GM19023 (cell line): ENCODE data around the gene TFE3.
"Not testable (repeated sequence)": the region's sequence is repeated elsewhere in the genome, so short reads cannot be mapped to it uniquely, and the experiment has no call there.

ENCODE experiments used
- ATAC-seq: cut with Tn5 transposase; IDR thresholded peaks from one replicate; pipeline ENCODE4 v1.9.1; 2021; ENCODE audit warnings: mild to moderate bottlenecking, moderate library complexity; ENCODE audit not compliant: unreplicated experiment

The TFE3 gene

DNA sequence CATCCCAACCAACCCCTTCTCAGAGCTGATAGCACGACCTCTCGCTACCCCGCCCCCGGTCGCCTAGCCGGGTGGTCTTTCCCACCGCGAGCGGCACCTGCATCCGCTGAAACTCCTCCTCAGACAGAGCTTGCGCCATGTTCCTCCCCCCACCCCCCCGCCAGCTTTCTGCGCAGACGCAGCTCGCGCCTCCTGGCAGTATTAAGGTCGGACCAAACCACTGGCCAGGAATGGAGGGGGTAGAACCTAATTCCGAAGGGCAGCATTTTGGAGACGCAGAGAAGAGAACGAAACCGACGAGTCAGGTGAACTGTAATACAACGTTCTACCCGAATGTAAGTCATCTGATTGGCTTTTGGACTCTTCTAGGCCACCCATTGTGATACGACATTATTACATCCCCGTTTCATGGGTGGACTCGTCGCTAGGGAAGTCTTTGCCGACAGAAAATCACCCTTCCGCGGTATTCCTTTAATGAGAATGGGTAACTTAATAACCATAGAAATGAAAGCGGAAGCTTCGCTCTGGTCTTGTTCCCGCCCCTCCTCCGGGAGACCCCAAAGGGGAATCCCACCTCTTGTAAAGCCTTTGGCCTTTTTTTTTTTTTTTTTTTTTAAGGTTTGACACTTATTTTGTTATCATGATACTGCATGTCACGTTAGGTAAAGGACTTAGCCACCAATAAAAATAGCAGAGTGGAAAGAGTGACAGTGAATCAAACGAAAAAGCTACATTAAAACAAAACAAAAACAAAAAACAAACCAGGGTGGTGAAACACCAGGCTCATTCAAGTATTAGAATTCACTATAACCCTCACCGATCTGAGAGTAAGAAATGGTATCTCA, 40.8 kb downstream of the TFE3 start, which contains the start of gene GRIPAP1:
GRIPAP1 (minus strand) TSS at position 174 of the 845 bp plus-strand sequence; CDS start at position 139, 35 bp downstream.
- ATAC-seq, result peak; percentile 70

DNA sequence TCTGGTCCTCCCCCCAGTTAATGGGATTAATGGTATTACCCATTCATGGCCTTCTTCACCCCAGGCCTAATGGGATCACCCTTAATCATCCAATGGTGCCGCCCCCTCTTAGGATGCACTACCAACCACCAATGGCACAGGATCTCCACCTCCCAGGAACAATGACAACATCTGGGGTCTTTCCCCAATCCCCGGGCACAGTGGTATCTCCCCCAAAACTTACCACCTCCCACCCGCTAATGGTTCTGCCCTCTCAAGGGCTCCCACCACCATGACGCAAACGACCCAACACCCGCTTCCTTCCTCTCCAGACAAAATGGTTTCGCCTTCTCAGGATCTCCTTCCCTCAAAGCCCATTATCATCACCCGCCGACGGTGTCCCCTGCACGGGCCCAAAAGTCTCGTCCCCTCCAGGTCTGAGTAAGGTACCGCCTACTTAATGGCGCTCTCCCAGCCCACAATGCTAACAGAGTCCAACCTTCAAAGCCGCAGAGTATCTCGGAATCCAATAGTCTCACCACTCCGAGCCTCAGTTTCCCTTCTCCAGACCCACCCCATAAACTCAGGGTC, 41.6 kb downstream of the TFE3 start:
- peak; percentile 29 for ATAC-seq

DNA sequence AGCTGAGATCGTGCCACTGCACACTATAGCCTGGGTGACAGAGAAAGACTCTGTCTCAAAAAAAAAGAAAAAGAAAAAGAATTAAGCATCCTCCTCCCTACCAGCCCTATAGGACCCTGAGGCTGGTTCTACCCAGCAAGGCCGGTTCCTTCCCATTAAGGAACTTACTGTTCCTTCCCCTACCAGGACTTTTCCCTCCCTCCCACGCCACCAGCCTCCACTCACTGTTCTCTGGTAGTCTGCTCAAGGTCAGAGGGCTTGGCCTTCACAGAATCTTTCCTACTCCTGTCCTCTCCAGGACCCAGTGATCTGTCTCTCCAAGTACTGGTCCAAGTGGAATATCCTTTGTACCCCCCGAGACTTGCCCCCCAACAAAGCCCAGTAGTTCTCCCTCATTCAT, 42.5 kb downstream of the TFE3 start:
- no peak for ATAC-seq

DNA sequence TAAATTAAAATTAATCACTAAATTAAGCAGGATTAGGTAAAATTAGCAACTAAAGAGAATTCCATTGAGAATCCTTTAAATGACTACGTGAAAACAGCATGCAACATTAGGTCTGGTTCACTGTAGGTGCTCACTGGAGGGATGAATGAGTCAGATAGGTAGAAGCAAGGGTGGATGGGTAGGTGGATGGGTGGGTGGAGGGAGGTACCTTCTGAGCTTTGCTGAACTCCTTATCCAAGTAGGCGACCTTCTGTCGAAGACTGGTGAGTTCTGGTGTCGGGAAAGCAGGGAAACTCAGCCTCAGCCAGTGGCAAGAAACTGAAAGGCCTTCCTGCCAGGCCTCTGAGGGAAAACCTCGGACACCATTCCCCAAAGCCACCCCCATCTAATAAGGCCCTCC, 44.1 kb downstream of the TFE3 start:
- ATAC-seq, result no peak

DNA sequence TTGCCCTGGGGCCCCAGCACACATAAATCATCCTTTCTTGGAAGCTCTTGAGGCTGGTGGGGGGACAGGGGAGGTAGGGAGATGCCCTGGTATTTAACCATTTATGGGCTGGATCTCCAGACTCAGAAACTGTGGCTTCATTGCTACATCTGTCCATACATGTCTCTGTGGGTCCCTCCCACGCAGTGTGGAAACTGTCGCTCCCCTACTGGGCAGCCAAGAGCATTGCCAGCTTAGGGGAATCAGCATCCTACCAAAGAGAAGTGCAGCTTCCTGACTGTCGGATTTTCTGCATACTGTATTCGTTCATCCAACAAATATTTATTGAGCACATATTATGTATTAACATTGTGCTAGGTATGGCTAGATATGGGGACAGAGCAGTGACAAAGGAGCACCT, 44.8 kb downstream of the TFE3 start:
- no peak for ATAC-seq

DNA sequence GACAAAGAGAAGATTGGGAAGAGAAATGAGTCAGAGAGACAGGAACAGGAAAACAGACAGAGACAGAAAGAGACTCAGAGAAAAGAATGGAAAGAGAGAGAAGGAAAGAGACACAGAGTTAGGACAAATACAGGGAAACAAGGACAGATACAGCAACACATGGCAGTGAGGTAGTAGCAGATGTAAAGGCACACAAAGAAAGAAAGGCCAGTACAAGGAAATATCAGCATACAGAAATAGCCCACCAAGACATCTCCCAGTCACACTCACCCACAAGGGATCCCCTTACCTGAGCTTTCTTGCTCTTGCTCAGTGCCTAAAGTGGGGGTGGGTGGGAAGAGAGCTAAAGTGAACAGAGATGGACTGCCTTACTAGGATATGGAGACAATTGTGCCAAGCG, 45.3 kb downstream of the TFE3 start:
- ATAC-seq, result no peak

DNA sequence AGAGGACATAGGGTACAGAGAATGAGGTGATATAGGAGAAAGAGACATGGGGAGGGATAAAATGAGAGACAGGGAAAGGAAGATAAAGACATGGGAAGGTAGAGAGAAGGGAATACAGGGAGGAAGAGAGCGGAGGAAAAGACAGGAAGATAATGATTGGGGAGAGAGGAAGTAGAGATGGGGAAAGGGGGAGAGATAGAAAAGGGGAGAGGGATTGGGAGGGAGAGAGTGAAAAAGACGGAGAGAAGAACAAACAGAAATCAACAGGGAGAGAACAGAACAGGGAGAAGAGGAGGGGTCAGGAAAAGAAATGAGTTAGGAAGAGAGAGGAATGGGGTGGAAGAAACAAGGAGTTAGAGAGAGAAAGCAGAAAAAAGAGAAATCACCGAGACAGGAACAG, 45.7 kb downstream of the TFE3 start:
- ATAC-seq, result no peak

DNA sequence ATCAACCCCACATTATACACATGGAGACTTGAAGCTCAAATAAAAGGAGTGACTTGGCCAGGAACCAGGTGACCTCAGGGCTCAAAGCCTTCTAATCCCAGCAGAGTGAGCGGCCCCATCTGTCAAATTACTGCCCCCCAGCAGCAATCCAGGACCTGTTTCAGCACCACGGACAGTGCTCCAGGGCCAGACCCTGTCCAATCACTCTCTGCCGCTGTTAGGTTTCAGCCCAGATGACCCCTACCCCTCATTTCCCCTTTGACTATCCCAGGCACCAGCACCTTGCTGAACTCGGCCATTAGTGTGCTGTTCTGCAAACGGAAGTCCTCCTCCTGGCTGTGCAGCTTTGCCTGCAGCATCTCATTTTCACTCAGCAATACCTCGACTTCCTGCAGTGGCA, 46.2 kb downstream of the TFE3 start:
- no peak for ATAC-seq

DNA sequence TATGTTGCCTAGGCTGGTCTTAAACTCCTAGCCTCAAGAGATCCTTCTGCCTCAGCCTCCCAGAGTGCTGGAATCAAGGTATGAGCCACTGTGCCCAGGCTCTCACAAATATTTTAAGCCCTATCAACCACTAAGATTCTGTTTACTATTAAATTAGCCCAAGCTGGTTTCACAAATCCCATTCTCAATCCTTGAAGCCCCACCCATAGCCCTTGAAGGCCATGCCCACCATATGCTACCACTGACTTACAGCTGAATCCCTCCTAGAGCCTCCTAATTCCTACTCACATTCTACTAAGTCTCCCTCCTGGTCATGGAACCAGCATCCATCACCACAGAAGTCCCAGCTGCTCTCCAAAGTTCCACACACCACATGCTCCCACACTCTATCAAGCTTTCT, 50.8 kb downstream of the TFE3 start:
- no peak for ATAC-seq

DNA sequence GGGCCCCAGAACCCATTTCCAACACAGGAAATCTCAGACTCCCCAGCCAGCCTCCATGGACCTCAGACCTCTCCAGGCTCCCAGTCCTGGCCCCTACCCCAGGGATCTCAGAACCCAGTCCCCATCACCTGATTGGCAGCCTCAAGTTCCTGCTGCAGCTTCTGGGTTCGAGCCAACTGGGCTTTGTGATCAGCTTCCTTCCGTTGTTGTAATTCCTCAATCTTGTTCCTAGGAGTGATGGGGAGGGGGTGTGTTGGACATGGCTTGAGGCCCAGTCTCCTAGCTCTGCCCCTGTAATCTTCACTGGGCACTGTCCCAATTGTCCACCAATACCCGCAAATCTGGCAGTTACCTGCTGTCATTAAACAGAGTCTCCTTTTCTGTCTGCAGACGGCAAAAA, 53.7 kb downstream of the TFE3 start:
- ATAC-seq, result no peak

DNA sequence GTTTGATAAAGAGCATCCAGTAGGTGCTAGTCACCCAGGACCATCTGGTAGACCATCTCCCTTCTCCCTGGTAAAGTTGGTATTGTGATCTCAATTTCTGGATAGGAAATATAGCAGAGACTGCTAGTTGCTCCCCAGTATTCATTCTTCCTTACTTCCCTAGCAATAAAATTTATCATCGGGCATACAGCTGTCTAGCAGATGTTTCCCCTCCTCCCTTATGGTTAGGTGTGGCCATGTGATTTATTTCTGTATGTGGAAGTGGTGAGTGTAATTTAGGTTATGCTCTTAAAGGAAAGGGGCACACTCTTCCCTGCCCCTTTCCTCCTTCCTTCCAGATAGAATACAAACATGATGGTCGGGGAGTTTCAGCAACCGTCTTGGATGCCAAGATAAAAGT, 59.3 kb downstream of the TFE3 start:
- ATAC-seq, result no peak

DNA sequence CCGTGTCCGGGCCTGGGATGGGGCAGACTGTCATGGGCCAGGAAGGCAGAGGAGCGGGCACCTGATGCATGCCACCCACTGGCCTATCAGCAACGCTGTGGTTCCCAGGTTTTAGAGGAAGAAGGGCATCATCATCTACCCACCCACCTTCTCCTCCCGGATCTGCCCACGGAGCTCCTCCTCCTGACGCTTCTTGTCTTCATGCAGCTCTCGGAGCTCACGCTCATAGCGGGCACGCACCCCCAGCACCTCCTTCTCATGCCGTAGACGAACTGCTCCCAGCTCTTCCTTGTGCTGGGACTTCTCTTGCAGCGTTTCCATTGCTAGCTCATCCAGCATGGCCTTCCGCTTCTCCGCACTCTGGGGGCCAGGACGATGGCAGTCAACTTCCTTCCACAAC, 60.1 kb downstream of the TFE3 start:
- ATAC-seq, result no peak

DNA sequence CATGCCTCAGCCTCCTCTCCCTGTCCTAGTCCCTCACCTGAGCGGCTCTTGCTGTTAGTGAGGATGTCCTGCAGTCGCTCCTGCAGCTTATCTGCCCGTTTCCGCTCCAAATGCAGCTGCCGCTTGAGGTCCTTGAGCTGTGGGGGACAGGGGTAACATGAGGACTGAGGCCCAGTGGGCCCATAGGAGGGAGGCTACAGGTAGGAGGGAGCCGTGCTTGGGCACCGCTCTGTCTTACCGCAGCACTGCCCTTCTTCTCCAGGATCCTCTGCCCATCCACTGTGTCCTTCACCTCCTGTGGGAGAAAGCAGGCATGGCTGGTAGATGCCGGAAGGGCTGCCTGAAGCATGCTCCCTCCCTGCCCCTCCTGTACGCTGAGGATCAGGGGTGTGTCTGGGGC, 62.0 kb downstream of the TFE3 start:
- ATAC-seq, result no peak

DNA sequence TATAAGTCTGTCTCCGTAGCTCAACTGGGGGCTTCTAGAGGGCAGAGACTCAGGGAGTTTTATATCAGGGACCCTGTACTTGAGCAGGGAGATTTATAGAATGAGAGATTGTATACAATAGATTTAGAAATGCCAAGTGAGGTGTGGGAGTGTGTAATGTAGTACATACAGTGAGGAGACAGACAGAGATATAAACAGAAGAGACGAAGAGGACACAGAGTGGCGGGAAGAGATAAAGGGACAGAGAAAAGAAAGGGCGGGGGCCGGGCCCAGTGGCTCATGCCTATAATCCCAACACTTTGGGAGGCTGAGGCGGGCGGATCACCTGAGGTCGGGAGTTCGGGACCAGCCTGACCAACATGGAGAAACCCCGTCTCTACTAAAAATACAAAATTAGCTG, 62.8 kb downstream of the TFE3 start:
- ATAC-seq, result not testable (repeated sequence)
